ENCODE data around the gene RARRES1.

Gene RARRES1

DNA sequence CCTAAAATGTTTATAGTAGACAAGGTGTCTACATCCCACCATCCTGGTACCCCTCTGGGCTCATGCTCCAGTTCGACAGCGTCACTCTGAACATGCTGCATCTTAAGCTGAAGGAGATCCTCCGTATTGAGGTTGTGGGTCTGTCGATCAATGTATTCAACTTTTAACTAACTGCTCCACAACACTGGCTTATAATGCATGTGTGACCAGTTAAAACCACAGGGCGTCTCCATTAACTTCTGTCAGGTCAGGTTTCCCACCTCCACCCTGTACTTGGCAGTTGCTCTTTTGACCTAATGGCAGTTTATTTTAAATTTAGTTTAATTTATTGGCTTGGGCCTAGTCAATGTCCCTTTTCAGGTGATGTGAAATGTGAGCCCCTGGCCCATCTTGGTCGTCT lies 17.8 kb upstream of the RARRES1 start:
- Histone ChIP-seq H3K9me3 (ENCODE audit: control insufficient read depth, insufficient read depth, low read length) (no peaks in the 10 kb centered on the region), H3K27me3 (ENCODE audit: control insufficient read depth, low read length) (no peaks in the 10 kb centered on the region), H3K4me2 (ENCODE audit: low read length) (no peak overlapping the region), H3K4me1 (ENCODE audit: control insufficient read depth, low read length) (no peaks in the 10 kb centered on the region), H3K4me3 (ENCODE audit: low read length) (no peak overlapping the region), H3F3A (ENCODE audit: control insufficient read depth, insufficient read depth) (no peaks in the 10 kb centered on the region), H3K9me2 (replicated peaks; ENCODE audit: control insufficient read depth, low read length) (no peaks in the 10 kb centered on the region), H3K27ac (ENCODE audit: low read depth, low read length) (no peak overlapping the region), H3K79me2 (ENCODE audit: control insufficient read depth, low read length) (no peaks in the 10 kb centered on the region), H4K20me1 (ENCODE audit: control insufficient read depth, insufficient read depth, low read depth, low read length) (no peaks in the 10 kb centered on the region), H3K36me3 (ENCODE audit: control insufficient read depth, low read length) (no peaks in the 10 kb centered on the region)
- TF ChIP-seq EZH2phosphoT487 (IDR thresholded peaks at IDR 0.05; ENCODE audit: borderline replicate concordance, low read length), result no peak
- TF ChIP-seq CTCF (IDR thresholded peaks at IDR 0.05; ENCODE audit: low read depth, low read length, poor library complexity, severe bottlenecking), result no peak

- Histone ChIP-seq H3F3A (ENCODE audit: control insufficient read depth, insufficient read depth) (no peaks in the 10 kb centered on the region), H3K4me2 (ENCODE audit: low read length) (no peak overlapping the region), H3K4me1 (ENCODE audit: control insufficient read depth, low read length) (no peaks in the 10 kb centered on the region), H3K36me3 (ENCODE audit: control insufficient read depth, low read length) (no peaks in the 10 kb centered on the region), H3K27ac (ENCODE audit: low read depth, low read length) (no peak overlapping the region), H4K20me1 (ENCODE audit: control insufficient read depth, insufficient read depth, low read depth, low read length) (no peaks in the 10 kb centered on the region), H3K9me3 (ENCODE audit: control insufficient read depth, insufficient read depth, low read length) (no peaks in the 10 kb centered on the region), H3K27me3 (ENCODE audit: control insufficient read depth, low read length) (no peaks in the 10 kb centered on the region), H3K9me2 (replicated peaks; ENCODE audit: control insufficient read depth, low read length) (no peaks in the 10 kb centered on the region), H3K4me3 (ENCODE audit: low read length) (no peak overlapping the region), H3K79me2 (ENCODE audit: control insufficient read depth, low read length) (no peaks in the 10 kb centered on the region)
- TF ChIP-seq CTCF (IDR thresholded peaks at IDR 0.05; ENCODE audit: low read depth, low read length, poor library complexity, severe bottlenecking), result no peak
- no peak for TF ChIP-seq EZH2phosphoT487 (IDR thresholded peaks at IDR 0.05; ENCODE audit: borderline replicate concordance, low read length)
Measured at GRCh38 chr3:158749526-158749925, 17.3 kb upstream of the RARRES1 start.

DNA sequence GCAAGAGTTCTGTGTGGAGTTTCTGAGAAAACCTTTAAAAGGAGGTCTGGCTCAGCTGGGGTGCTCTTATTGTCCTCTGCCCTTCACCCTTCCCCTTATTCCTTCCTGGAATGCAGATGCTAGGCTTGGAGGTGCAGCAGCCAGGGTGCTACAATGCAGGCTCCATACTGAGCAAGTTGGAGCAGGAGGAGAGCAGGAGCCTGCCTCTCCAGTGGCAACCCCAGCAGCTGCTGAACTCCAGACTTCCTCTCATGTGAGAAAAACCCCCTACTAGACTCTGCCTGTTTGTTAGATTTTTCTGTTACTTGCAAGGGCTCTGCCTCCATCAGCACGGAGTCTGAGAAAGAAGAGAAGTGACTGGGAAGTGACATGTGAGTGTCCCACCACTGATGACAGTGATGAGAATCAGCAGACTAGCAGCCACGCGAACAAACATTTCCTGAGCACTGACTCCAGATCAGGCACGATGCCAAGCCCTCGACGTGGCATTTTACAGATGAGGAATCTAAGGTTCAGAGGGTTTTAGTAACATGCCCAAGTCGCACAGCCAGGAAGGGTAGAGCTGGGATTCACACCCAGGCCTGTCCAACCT lies 16.1 kb upstream of the RARRES1 start:
- H3K4me1 ChIP-seq (ENCODE audit: control insufficient read depth, low read length), result peaks cover 5% of the 10 kb centered on the region
- H3K9me3 ChIP-seq (ENCODE audit: control insufficient read depth, insufficient read depth, low read length), result no peaks in the 10 kb centered on the region
- H3F3A ChIP-seq (ENCODE audit: control insufficient read depth, insufficient read depth), result no peaks in the 10 kb centered on the region
- H3K4me3 ChIP-seq (ENCODE audit: low read length), result no peak overlapping the region
- TF ChIP-seq EZH2phosphoT487 (IDR thresholded peaks at IDR 0.05; ENCODE audit: borderline replicate concordance, low read length) (no peak), CTCF (IDR thresholded peaks at IDR 0.05; ENCODE audit: low read depth, low read length, poor library complexity, severe bottlenecking) (no peak)
- no peaks in the 10 kb centered on the region for H3K36me3 ChIP-seq (ENCODE audit: control insufficient read depth, low read length)
- H3K27me3 ChIP-seq (ENCODE audit: control insufficient read depth, low read length), result no peaks in the 10 kb centered on the region
- H3K9me2 ChIP-seq (replicated peaks; ENCODE audit: control insufficient read depth, low read length), result no peaks in the 10 kb centered on the region
- H4K20me1 ChIP-seq (ENCODE audit: control insufficient read depth, insufficient read depth, low read depth, low read length), result no peaks in the 10 kb centered on the region
- H3K79me2 ChIP-seq (ENCODE audit: control insufficient read depth, low read length), result no peaks in the 10 kb centered on the region
- no peak overlapping the region for H3K27ac ChIP-seq (ENCODE audit: low read depth, low read length)
- no peak overlapping the region for H3K4me2 ChIP-seq (ENCODE audit: low read length)

Measured in DOHH2 (cell line).